Measurements from ENCODE around the gene RAB7A. TPM values are rescaled to one million over a fixed set of nuclear protein-coding genes. Genes with fewer than 3 reads are reported as not detected.

The RAB7A gene
- total and polyA plus RNA-seq, 2 experiments from 2014 or later: 71.3 to 255 TPM

- TF ChIP-seq EZH2 (IDR thresholded peaks at IDR 0.05; ENCODE audit: insufficient read depth, poor library complexity, severe bottlenecking): no peak
- no peak for TF ChIP-seq EZH2phosphoT487 (IDR thresholded peaks at IDR 0.05; ENCODE audit: insufficient read depth, low read depth)
These were observed 49.3 kb downstream of the RAB7A start for GRCh38 chr3:128775241-128775640.

GRCh38 chr3:128775906-128776542 lies 50.0 kb downstream of the RAB7A start:
- H3K36me3 ChIP-seq (ENCODE audit: low read depth): no peaks in the 10 kb centered on the region
- no peaks in the 10 kb centered on the region for H3K9me3 ChIP-seq (ENCODE audit: low read depth)
- H4K20me1 ChIP-seq (ENCODE audit: insufficient read depth): peaks cover 52% of the 10 kb centered on the region; the same call in 1 of the 2 replicates
- in situ Hi-C loops (cut with MboI): no loop called here
- H3K4me1 ChIP-seq (ENCODE audit: insufficient read depth): peaks cover 9% of the 10 kb centered on the region
- WGBS, 2 experiments (ENCODE audit: low coverage in 1 of 2, low lambda C conversion rate in 2 of 2, missing lambda C conversion rate in 2 of 2): 96 to 97% methylated on average over 3 of the region's 3 CpGs
- no peak for DNase-seq
- H3K4me2 ChIP-seq (ENCODE audit: unreplicated experiment): no peak overlapping the region
- H3K4me3 ChIP-seq: no peak overlapping the region
- no peak overlapping the region for H2AFZ ChIP-seq
- no peaks in the 10 kb centered on the region for H3K9me2 ChIP-seq (ENCODE audit: insufficient read depth)
- H3K27ac ChIP-seq: no peak overlapping the region
- no peaks in the 10 kb centered on the region for H3K27me3 ChIP-seq (replicated peaks; ENCODE audit: insufficient read depth)
- H3K79me2 ChIP-seq (ENCODE audit: insufficient read depth): peaks cover 98% of the 10 kb centered on the region
- no peak overlapping the region for H3K9ac ChIP-seq
- TF ChIP-seq EZH2 (IDR thresholded peaks at IDR 0.05; ENCODE audit: insufficient read depth, poor library complexity, severe bottlenecking): no peak
- TF ChIP-seq EZH2phosphoT487 (IDR thresholded peaks at IDR 0.05; ENCODE audit: insufficient read depth, low read depth): no peak
- no peaks in the 10 kb centered on the region for H3F3A ChIP-seq (ENCODE audit: insufficient read depth)

More at GRCh38 chr3:128775241-128775640, 49.3 kb downstream of the RAB7A start:
- H3K4me2 ChIP-seq (ENCODE audit: unreplicated experiment): no peak overlapping the region
- H3K4me3 ChIP-seq: no peak overlapping the region
- no peaks in the 10 kb centered on the region for H3K9me2 ChIP-seq (ENCODE audit: insufficient read depth)
- peaks cover 98% of the 10 kb centered on the region for H3K79me2 ChIP-seq (ENCODE audit: insufficient read depth)
- H3K27me3 ChIP-seq (replicated peaks; ENCODE audit: insufficient read depth): no peaks in the 10 kb centered on the region
- no peaks in the 10 kb centered on the region for H3F3A ChIP-seq (ENCODE audit: insufficient read depth)
- H4K20me1 ChIP-seq (ENCODE audit: insufficient read depth): peaks cover 52% of the 10 kb centered on the region; the same call in 1 of the 2 replicates
- 96 to 97% methylated on average over 3 of the region's 3 CpGs for WGBS, 2 experiments (ENCODE audit: low coverage in 1 of 2, low lambda C conversion rate in 2 of 2, missing lambda C conversion rate in 2 of 2)
- no peaks in the 10 kb centered on the region for H3K36me3 ChIP-seq (ENCODE audit: low read depth)
- H3K4me1 ChIP-seq (ENCODE audit: insufficient read depth): peaks cover 3% of the 10 kb centered on the region; the same call in 1 of the 2 replicates
- no peak overlapping the region for H3K27ac ChIP-seq
- no peak for DNase-seq
- in situ Hi-C loops (cut with MboI): no loop called here
- H2AFZ ChIP-seq: no peak overlapping the region
- no peaks in the 10 kb centered on the region for H3K9me3 ChIP-seq (ENCODE audit: low read depth)
- H3K9ac ChIP-seq: no peak overlapping the region

GRCh38 chr3:128780101-128780837 lies 54.3 kb downstream of the RAB7A start:
- Histone ChIP-seq H3F3A (ENCODE audit: insufficient read depth) (no peaks in the 10 kb centered on the region), H4K20me1 (ENCODE audit: insufficient read depth) (peaks cover 53% of the 10 kb centered on the region), H3K9me3 (ENCODE audit: low read depth) (no peaks in the 10 kb centered on the region), H3K4me1 (ENCODE audit: insufficient read depth) (peaks cover 9% of the 10 kb centered on the region; the same call in 1 of the 2 replicates), H3K27me3 (replicated peaks; ENCODE audit: insufficient read depth) (no peaks in the 10 kb centered on the region), H2AFZ (no peak overlapping the region), H3K79me2 (ENCODE audit: insufficient read depth) (peaks cover 100% of the 10 kb centered on the region), H3K4me2 (ENCODE audit: unreplicated experiment) (no peak overlapping the region), H3K9me2 (ENCODE audit: insufficient read depth) (no peaks in the 10 kb centered on the region), H3K9ac (no peak overlapping the region), H3K36me3 (ENCODE audit: low read depth) (no peaks in the 10 kb centered on the region), H3K4me3 (no peak overlapping the region), H3K27ac (no peak overlapping the region)
- TF ChIP-seq EZH2 (IDR thresholded peaks at IDR 0.05; ENCODE audit: insufficient read depth, poor library complexity, severe bottlenecking) (no peak), EZH2phosphoT487 (IDR thresholded peaks at IDR 0.05; ENCODE audit: insufficient read depth, low read depth) (no peak)
- in situ Hi-C loops (cut with MboI): no loop called here
- no peak for DNase-seq
- 48 to 50% methylated on average over 1 of the region's 1 CpG for WGBS, 2 experiments (ENCODE audit: low coverage in 1 of 2, low lambda C conversion rate in 2 of 2, missing lambda C conversion rate in 2 of 2)

GRCh38 chr3:128781164-128781563 lies 55.2 kb downstream of the RAB7A start:
- H3K79me2 ChIP-seq (ENCODE audit: insufficient read depth): peaks cover 100% of the 10 kb centered on the region
- H3K4me2 ChIP-seq (ENCODE audit: unreplicated experiment): no peak overlapping the region
- DNase-seq: no peak
- TF ChIP-seq EZH2 (IDR thresholded peaks at IDR 0.05; ENCODE audit: insufficient read depth, poor library complexity, severe bottlenecking) (no peak), EZH2phosphoT487 (IDR thresholded peaks at IDR 0.05; ENCODE audit: insufficient read depth, low read depth) (no peak)
- H3K4me1 ChIP-seq (ENCODE audit: insufficient read depth): peaks cover 12% of the 10 kb centered on the region; the same call in 1 of the 2 replicates
- H3K9me3 ChIP-seq (ENCODE audit: low read depth): no peaks in the 10 kb centered on the region
- H3K27me3 ChIP-seq (replicated peaks; ENCODE audit: insufficient read depth): no peaks in the 10 kb centered on the region
- H3K27ac ChIP-seq: no peak overlapping the region
- H3K9me2 ChIP-seq (ENCODE audit: insufficient read depth): no peaks in the 10 kb centered on the region
- no peak overlapping the region for H3K4me3 ChIP-seq
- no peak overlapping the region for H3K9ac ChIP-seq
- in situ Hi-C loops (cut with MboI): no loop called here
- WGBS, 2 experiments (ENCODE audit: low coverage in 1 of 2, low lambda C conversion rate in 2 of 2, missing lambda C conversion rate in 2 of 2): 100% methylated on average over 1 of the region's 1 CpG
- H3F3A ChIP-seq (ENCODE audit: insufficient read depth): no peaks in the 10 kb centered on the region
- peaks cover 54% of the 10 kb centered on the region for H4K20me1 ChIP-seq (ENCODE audit: insufficient read depth)
- no peak overlapping the region for H2AFZ ChIP-seq
- H3K36me3 ChIP-seq (ENCODE audit: low read depth): no peaks in the 10 kb centered on the region
